Suppressor macrophage (primary cell): ENCODE measurements around the gene GRAMD2B.
"Not testable (repeated sequence)": the region's sequence is repeated elsewhere in the genome, so short reads cannot be mapped to it uniquely, and the experiment has no call there.

ENCODE experiments used
- DNase-seq, 4 experiments: peaks; one replicate each; pipeline ENCODE4 v3.0.0-alpha.2; 2020 to 2022
- total RNA-seq, 17 experiments: gene quantifications; one replicate each; lab custom pipeline; 2026; ENCODE audit warnings: mixed read lengths in 6 of 17, inconsistent platforms in 3 of 17; lab: John Stamatoyannopoulos, UW

GRAMD2B gene
- total RNA-seq = 4.0 to 50.9 (median 8.7) reads per million in 17 experiments

GRCh38 chr5:126422994-126423788 is at the start of gene GRAMD2B:
Gene GRAMD2B, plus strand, starts transcription at chr5:126423409. Its CDS starts 198 bp downstream, at chr5:126423607.
- peak; percentile 75 to 91 (median 84) for DNase-seq

- DNase-seq = no peak
Measured at GRCh38 chr5:126374109-126374416, 49.1 kb upstream of the GRAMD2B start.

GRCh38 chr5:126376443-126376842 is 46.8 kb upstream of the GRAMD2B start:
- DNase-seq = no peak

- DNase-seq = no peak
Measured at GRCh38 chr5:126377424-126377823, 45.8 kb upstream of the GRAMD2B start.

GRCh38 chr5:126380316-126380715 is 42.9 kb upstream of the GRAMD2B start:
- not testable (repeated sequence) for DNase-seq

GRCh38 chr5:126383246-126383645 is 40.0 kb upstream of the GRAMD2B start:
- DNase-seq = no peak

- no peak for DNase-seq
Measured at GRCh38 chr5:126383776-126384175, 39.4 kb upstream of the GRAMD2B start.

GRCh38 chr5:126384985-126385384 is 38.2 kb upstream of the GRAMD2B start:
- DNase-seq = no peak

GRCh38 chr5:126385524-126386502 is 37.4 kb upstream of the GRAMD2B start:
- DNase-seq = no peak

- no peak for DNase-seq
Measured at GRCh38 chr5:126389179-126389578, 34.0 kb upstream of the GRAMD2B start.

- no peak for DNase-seq
Measured at GRCh38 chr5:126390051-126390450, 33.2 kb upstream of the GRAMD2B start.

- DNase-seq = no peak
Measured at GRCh38 chr5:126391386-126391785, 31.8 kb upstream of the GRAMD2B start.

GRCh38 chr5:126394211-126394788 is 28.9 kb upstream of the GRAMD2B start:
- no peak for DNase-seq

GRCh38 chr5:126395198-126395597 is 28.0 kb upstream of the GRAMD2B start:
- DNase-seq = no peak

- DNase-seq = no peak
Measured at GRCh38 chr5:126395605-126396004, 27.6 kb upstream of the GRAMD2B start.

GRCh38 chr5:126396721-126397120 is 26.5 kb upstream of the GRAMD2B start:
- DNase-seq = not testable (repeated sequence)

GRCh38 chr5:126398791-126399190 is 24.4 kb upstream of the GRAMD2B start:
- DNase-seq = no peak

GRCh38 chr5:126400621-126401251 is 22.5 kb upstream of the GRAMD2B start:
- no peak for DNase-seq

- DNase-seq = no peak
Measured at GRCh38 chr5:126402621-126403555, 20.3 kb upstream of the GRAMD2B start.

- no peak for DNase-seq
Measured at GRCh38 chr5:126403876-126404275, 19.3 kb upstream of the GRAMD2B start.

- DNase-seq = no peak
Measured at GRCh38 chr5:126410623-126411022, 12.6 kb upstream of the GRAMD2B start.
